SJCRH30 (cell line): ENCODE measurements around the gene ACOT7. TPM values are rescaled to one million over a fixed set of nuclear protein-coding genes. Genes with fewer than 3 reads are reported as not detected.

Source experiments
- DNase-seq, 2 experiments: peaks; one replicate each; pipeline ENCODE4 v3.0.0-alpha.2; 2015 to 2020
- H3K27ac ChIP-seq: fragments of 250-450 bp; sonication (Bioruptor Pico); 2 replicates; pipeline ENCODE4 v1.5.1; 2020; ENCODE audit warnings: mild to moderate bottlenecking, moderate library complexity
- H3K27me3 ChIP-seq: fragments of 250-450 bp; sonication (Bioruptor Pico); 2 replicates; pipeline ENCODE4 v1.5.1; 2020; ENCODE audit warnings: mild to moderate bottlenecking, moderate library complexity
- H3K36me3 ChIP-seq: fragments of 250-450 bp; sonication (Bioruptor Pico); 2 replicates; pipeline ENCODE4 v1.5.1; 2020; ENCODE audit warnings: mild to moderate bottlenecking, moderate library complexity
- H3K4me1 ChIP-seq: fragments of 250-450 bp; sonication (Bioruptor Pico); 2 replicates; pipeline ENCODE4 v1.5.1; 2020; ENCODE audit warnings: mild to moderate bottlenecking, moderate library complexity
- H3K4me3 ChIP-seq: fragments of 250-450 bp; sonication (Bioruptor Pico); 2 replicates; pipeline ENCODE4 v1.5.1; 2020; ENCODE audit warnings: mild to moderate bottlenecking, moderate library complexity
- H3K9me3 ChIP-seq: fragments of 250-450 bp; sonication (Bioruptor Pico); replicated peaks from 2 replicates; pipeline ENCODE4 v1.5.1; 2020; ENCODE audit warnings: mild to moderate bottlenecking, moderate library complexity
- total RNA-seq: library from RNA; depleted of rRNA; stranded (reverse); fragments of >200 nt; shearing (Covaris generic); gene quantifications from 2 replicates; pipeline ENCODE4 v1.2.3, GENCODE V29; 2014

ACOT7 gene
- total RNA-seq, 1 experiment from 2014 or later: 51.2 TPM

DNA sequence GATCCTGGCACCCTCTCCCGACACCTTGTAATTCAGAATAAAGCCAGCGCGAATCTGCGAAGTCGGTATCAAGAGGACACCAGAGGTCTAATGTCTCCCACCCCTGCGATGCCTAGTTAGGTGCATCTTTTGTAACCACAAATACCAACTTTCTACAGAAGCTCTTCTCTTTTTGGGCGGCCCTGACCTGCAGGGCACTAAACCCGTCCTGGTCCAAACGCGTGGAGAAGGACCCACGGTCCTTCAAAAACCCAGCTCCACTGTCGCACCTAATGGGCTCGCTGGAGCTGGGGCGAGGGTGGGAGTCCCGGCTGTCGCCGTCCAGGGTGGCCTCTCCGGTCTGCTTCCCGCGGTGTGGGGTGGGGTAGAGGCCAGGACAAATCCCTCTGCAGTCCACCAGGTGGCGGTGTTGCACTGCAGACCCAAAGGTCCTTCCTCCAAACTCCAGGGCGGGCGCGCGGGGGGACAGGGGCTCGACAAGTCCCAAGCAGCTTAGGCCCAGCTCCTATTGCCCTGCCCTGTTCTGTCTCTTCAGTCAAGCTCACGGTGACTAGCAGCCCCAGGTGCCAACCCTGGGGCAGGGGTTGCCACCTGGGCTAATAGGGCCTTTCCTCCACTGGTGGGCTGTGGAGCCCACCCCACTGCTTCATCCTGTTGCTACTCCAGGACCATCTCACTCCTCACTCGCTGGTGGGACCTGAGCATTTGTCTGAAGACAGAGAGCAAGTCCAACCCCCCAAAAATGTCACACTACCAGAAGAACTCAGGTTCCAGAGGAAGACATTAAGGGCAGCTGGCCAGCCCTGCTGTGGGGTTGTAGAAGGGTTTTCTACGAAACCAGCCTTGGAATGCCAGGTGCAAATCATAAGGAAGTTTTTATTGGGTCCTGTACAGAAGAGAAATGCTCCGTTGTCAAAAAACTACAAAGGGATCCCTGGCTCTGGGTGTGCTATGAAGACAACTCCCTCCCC lies 146.8 kb downstream of the ACOT7 start:
- H3K4me3 ChIP-seq: no peak overlapping the region

GRCh38 chr1:6245869-6246496 lies 147.6 kb downstream of the ACOT7 start:
- Histone ChIP-seq H3K4me1 (peaks cover 4% of the 10 kb centered on the region), H3K27ac (no peak overlapping the region), H3K36me3 (no peaks in the 10 kb centered on the region), H3K4me3 (no peak overlapping the region), H3K27me3 (peaks cover 17% of the 10 kb centered on the region; the same call in 1 of the 2 replicates), H3K9me3 (no peaks in the 10 kb centered on the region)
- DNase-seq: peak; percentile 46 to 48

More for the DNA sequence above, 146.8 kb downstream of the ACOT7 start:
- Histone ChIP-seq H3K36me3 (no peaks in the 10 kb centered on the region; the same call in 1 of the 2 replicates), H3K27me3 (peaks cover 9% of the 10 kb centered on the region; the same call in 1 of the 2 replicates), H3K27ac (no peak overlapping the region), H3K9me3 (no peaks in the 10 kb centered on the region), H3K4me1 (peaks cover 4% of the 10 kb centered on the region)
- DNase-seq: peak; percentile 94 to 95

- Histone ChIP-seq H3K27me3 (peaks cover 18% of the 10 kb centered on the region; the same call in 1 of the 2 replicates), H3K4me1 (peaks cover 4% of the 10 kb centered on the region), H3K4me3 (no peak overlapping the region)
Observed at GRCh38 chr1:6245086-6245868, 148.3 kb downstream of the ACOT7 start.

DNA sequence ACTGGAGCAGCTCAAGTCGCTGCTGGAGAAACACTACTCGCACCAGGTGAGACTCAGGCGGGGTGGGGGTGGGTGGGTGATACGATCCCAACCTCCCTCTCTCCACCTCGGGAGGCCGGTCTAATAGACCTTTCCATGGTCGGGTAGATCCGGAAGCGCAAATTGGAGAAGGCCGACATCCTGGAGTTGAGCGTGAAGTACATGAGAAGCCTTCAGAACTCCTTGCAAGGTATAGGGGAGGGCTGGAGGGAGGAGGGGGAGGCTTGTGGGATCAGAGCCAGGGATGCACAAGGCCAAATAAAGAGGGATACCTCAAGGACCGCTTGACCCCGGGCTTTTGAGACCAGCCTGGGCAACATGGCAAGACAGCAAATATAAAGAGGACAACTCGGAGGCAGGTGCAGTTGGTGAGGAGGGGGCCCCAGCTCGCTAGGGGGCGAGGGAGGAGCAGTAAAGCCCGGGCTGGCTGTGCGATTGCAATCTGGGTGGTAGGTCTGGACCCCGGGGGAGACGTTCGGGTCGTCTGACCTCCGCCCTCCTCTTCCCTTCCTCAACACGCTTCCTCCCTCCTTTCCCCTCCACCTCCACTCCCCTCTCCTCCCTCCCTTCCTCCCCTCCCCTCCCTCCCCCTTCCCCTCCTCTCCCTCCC lies 149.0 kb downstream of the ACOT7 start:
- H3K36me3 ChIP-seq: no peaks in the 10 kb centered on the region
- H3K27me3 ChIP-seq: peaks cover 18% of the 10 kb centered on the region; the same call in 1 of the 2 replicates
- no peak overlapping the region for H3K27ac ChIP-seq
- no peak overlapping the region for H3K4me3 ChIP-seq
- H3K9me3 ChIP-seq: no peaks in the 10 kb centered on the region
- no peak for DNase-seq
- H3K4me1 ChIP-seq: peaks cover 4% of the 10 kb centered on the region

More at GRCh38 chr1:6245086-6245868, 148.3 kb downstream of the ACOT7 start:
- Histone ChIP-seq H3K27ac (no peak overlapping the region), H3K36me3 (no peaks in the 10 kb centered on the region), H3K9me3 (no peaks in the 10 kb centered on the region)
- peak; percentile 87 to 92 for DNase-seq

GRCh38 chr1:6243993-6244392 lies 149.6 kb downstream of the ACOT7 start, which contains the start of gene HES3:
HES3 (plus strand) TSS chr1:6244179; CDS start chr1:6244366, 187 bp downstream.
- no peak for DNase-seq
- Histone ChIP-seq H3K4me3 (no peak within 1 kb of the TSS), H3K9me3 (no peaks in the 10 kb centered on the region), H3K36me3 (no peaks in the 10 kb centered on the region), H3K4me1 (peaks cover 4% of the 10 kb centered on the region), H3K27ac (no peak within 1 kb of the TSS), H3K27me3 (peaks cover 18% of the 10 kb centered on the region; the same call in 1 of the 2 replicates)

DNA sequence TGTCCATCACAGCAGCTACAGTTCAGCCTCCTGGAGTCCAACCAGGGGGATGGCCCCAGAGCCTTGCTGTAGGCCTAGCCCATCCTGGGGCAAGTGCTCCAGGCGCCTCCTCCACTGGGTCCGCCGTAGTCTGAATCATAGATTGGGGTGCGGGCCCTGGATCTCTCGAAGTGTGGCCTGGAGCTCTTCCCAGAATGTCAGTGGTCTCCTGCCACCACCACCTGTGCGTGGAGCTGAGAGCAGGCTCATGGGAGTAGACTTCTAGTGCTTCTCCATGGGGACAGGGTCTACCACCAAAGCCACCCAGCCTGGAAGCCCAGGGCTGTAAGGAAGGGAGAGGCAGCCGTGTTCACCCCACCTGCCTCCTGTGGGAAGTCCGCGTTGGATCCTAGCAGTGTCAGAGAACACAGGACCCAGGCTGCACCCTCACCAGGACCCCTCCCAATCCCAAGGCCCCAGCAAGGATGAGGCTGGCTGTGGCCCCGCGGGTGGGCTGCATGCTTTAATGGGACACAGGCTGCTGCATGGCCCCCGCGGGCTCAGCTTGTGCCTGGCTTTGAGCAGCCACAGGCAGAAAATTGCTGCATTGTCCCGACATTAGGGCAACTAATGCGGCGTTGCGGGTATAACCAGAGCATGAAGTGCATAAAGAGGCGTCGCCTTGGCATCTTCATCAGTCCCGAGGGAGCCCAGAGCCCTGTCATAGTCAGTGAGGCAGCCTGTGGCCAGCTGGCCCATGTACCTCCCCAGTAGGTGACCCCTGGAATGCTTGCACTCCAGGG lies 150.3 kb downstream of the ACOT7 start:
- Histone ChIP-seq H3K4me3 (no peak overlapping the region), H3K9me3 (no peaks in the 10 kb centered on the region), H3K27me3 (peaks cover 18% of the 10 kb centered on the region; the same call in 1 of the 2 replicates), H3K4me1 (peaks cover 4% of the 10 kb centered on the region), H3K36me3 (no peaks in the 10 kb centered on the region), H3K27ac (no peak overlapping the region)
- DNase-seq: no peak

GRCh38 chr1:6241887-6242740 lies 151.5 kb downstream of the ACOT7 start:
- peaks cover 3% of the 10 kb centered on the region for H3K4me1 ChIP-seq
- peak in 1 of 2 experiments; percentile 40 for DNase-seq
- peaks cover 18% of the 10 kb centered on the region; the same call in 1 of the 2 replicates for H3K27me3 ChIP-seq
- H3K36me3 ChIP-seq: no peaks in the 10 kb centered on the region
- H3K9me3 ChIP-seq: no peaks in the 10 kb centered on the region
- peak overlapping the region; percentile 34 for H3K4me3 ChIP-seq
- H3K27ac ChIP-seq: no peak overlapping the region

- H3K4me3 ChIP-seq: no peak overlapping the region
- peaks cover 18% of the 10 kb centered on the region; the same call in 1 of the 2 replicates for H3K27me3 ChIP-seq
- no peak overlapping the region; the same call in 1 of the 2 replicates for H3K27ac ChIP-seq
- no peaks in the 10 kb centered on the region for H3K36me3 ChIP-seq
- H3K9me3 ChIP-seq: no peaks in the 10 kb centered on the region
- no peaks in the 10 kb centered on the region for H3K4me1 ChIP-seq
- no peak for DNase-seq
Observed at GRCh38 chr1:6241107-6241886, 152.3 kb downstream of the ACOT7 start.

DNA sequence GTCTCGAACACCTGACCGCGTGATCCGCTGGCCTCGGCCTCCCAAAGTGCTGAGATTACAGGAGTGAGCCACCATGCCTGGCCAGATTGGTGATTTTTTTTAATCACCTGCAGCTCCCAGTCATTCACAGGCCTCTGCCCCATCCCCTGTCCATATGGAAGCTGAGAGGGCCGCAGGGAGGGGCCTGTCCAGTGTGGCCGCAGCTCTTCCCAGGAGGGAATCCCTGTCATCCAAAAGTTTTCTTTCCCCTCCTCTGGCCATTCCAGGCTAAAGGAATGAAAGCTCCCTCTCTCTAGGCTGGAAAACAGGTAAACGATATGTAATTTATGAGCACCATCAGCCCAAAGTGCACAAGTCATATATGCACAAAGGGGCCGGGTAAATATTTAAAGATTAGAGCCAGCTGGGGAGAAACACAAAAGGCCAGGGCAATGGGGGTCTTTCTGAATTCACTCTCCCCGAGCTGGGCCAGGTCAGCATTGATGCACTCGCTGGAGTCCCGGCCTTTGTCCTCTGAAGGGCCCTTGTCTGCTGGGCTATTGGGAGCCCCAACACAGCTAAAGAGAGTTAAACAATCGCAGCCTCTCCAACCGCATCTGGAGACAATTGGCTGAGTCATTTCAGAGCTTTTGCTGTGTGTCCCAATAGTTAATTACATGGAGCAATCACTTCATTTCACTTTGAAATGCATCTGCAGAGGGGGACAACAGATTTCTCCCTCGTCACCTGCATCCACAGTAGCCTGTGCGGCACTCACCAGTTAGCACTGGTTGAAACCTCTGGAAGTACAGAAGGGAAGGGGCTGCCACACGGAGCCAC lies 153.4 kb downstream of the ACOT7 start:
- Histone ChIP-seq H3K36me3 (no peaks in the 10 kb centered on the region), H3K4me3 (no peak overlapping the region), H3K4me1 (no peaks in the 10 kb centered on the region), H3K27me3 (peaks cover 18% of the 10 kb centered on the region; the same call in 1 of the 2 replicates), H3K9me3 (no peaks in the 10 kb centered on the region), H3K27ac (no peak overlapping the region)
- no peak for DNase-seq

DNA sequence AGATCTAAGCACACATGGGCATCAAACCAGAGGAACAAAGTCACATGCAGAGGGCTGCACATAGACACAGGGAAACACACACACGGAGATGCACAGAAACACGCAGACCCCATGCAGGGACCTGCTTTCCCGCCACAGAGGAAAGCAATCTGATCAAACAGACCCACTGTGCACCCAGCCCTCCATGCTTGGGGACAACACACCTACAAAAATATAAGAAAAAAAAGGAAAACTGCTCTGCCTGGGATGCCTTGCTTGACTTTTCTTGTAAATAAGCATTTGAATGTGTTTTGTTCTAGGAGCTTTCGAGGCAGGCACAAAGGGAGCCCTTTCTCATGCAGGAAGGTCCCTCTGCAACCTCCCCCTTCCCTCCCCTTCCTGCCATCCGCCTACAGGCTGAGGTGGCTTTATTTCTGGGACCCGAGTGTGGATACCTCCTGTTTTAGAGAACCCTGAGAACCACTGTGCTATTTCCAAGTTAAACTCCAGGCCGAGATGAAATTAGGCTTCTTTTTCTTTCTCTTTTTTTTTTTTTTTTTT lies 154.3 kb downstream of the ACOT7 start:
- peaks cover 18% of the 10 kb centered on the region; the same call in 1 of the 2 replicates for H3K27me3 ChIP-seq
- no peaks in the 10 kb centered on the region for H3K9me3 ChIP-seq

GRCh38 chr1:6237093-6237492 lies 156.5 kb downstream of the ACOT7 start:
- Histone ChIP-seq H3K27ac (no peak overlapping the region), H3K36me3 (peaks cover 17% of the 10 kb centered on the region), H3K27me3 (peaks cover 12% of the 10 kb centered on the region; the same call in 1 of the 2 replicates), H3K9me3 (no peaks in the 10 kb centered on the region), H3K4me3 (no peak overlapping the region), H3K4me1 (peaks cover 9% of the 10 kb centered on the region)
- DNase-seq: no peak

More for the DNA sequence above, 154.3 kb downstream of the ACOT7 start:
- peaks cover 7% of the 10 kb centered on the region for H3K4me1 ChIP-seq
- no peak overlapping the region for H3K27ac ChIP-seq
- H3K4me3 ChIP-seq: no peak overlapping the region
- no peak for DNase-seq
- H3K36me3 ChIP-seq: no peaks in the 10 kb centered on the region
